Ishikawa (cell line): Measurements from ENCODE around the gene ZNF541.
A peak's percentile ranks its signal among the peaks of the same experiment; 100 is the strongest.

Experiments used
- CEBPB ChIP-seq: IDR thresholded peaks from 2 replicates; pipeline ENCODE4 v1.6.1; 2012
- CREB1 ChIP-seq: IDR thresholded peaks from 2 replicates; pipeline ENCODE4 v1.6.1; 2012; ENCODE audit warnings: low read depth
- EGR1 ChIP-seq: IDR thresholded peaks from 2 replicates; pipeline ENCODE4 v1.6.1; 2012
- EP300 ChIP-seq: IDR thresholded peaks from 2 replicates; pipeline ENCODE4 v1.6.1; 2012; ENCODE audit warnings: borderline replicate concordance
- FOXM1 ChIP-seq: IDR thresholded peaks from 2 replicates; pipeline ENCODE4 v1.6.1; 2012; ENCODE audit warnings: low read depth, borderline replicate concordance
- MAX ChIP-seq: IDR thresholded peaks from 2 replicates; pipeline ENCODE4 v1.6.1; 2012
- NFIC ChIP-seq: IDR thresholded peaks from 2 replicates; pipeline ENCODE4 v1.6.1; 2012
- RAD21 ChIP-seq: IDR thresholded peaks from 2 replicates; pipeline ENCODE4 v1.6.1; 2012; ENCODE audit warnings: low read depth
- REST ChIP-seq: IDR thresholded peaks from 2 replicates; pipeline ENCODE4 v1.6.1; 2012; ENCODE audit warnings: low read depth, mild to moderate bottlenecking
- TAF1 ChIP-seq: IDR thresholded peaks from 2 replicates; pipeline ENCODE4 v1.6.1; 2012; ENCODE audit warnings: low read depth, mild to moderate bottlenecking
- TCF12 ChIP-seq: IDR thresholded peaks from 2 replicates; pipeline ENCODE4 v1.6.1; 2012; ENCODE audit warnings: low read depth
- TEAD4 ChIP-seq: IDR thresholded peaks from 2 replicates; pipeline ENCODE4 v1.6.1; 2012
- USF1 ChIP-seq: IDR thresholded peaks from 2 replicates; pipeline ENCODE4 v1.6.1; 2012
- YY1 ChIP-seq: IDR thresholded peaks from 2 replicates; pipeline ENCODE4 v1.6.1; 2012; ENCODE audit warnings: low read depth
- ZBTB7A ChIP-seq: IDR thresholded peaks from 2 replicates; pipeline ENCODE4 v1.6.1; 2012; ENCODE audit warnings: low read depth

ZNF541 gene

GRCh38 chr19:47537493-47537892 is 35.5 kb downstream of the ZNF541 start:
- TF ChIP-seq YY1 (no peak), TAF1 (no peak)

GRCh38 chr19:47534628-47535027 is 38.3 kb downstream of the ZNF541 start:
- TF ChIP-seq MAX, result no peak
- TF ChIP-seq YY1, result no peak
- no peak for TF ChIP-seq FOXM1
- no peak for TF ChIP-seq TEAD4
- TF ChIP-seq TAF1, result no peak
- no peak for TF ChIP-seq CREB1
- TF ChIP-seq EGR1, result no peak
- TF ChIP-seq RAD21, result no peak
- no peak for TF ChIP-seq CEBPB
- TF ChIP-seq NFIC, result no peak
- TF ChIP-seq ZBTB7A, result no peak
- TF ChIP-seq REST, result no peak
- TF ChIP-seq TCF12, result no peak

- TF ChIP-seq EP300 (no peak), YY1 (no peak)
Measured at GRCh38 chr19:47531640-47532387, 41.1 kb downstream of the ZNF541 start.

GRCh38 chr19:47529018-47529742 is 43.8 kb downstream of the ZNF541 start:
- TF ChIP-seq EP300, result no peak
- TF ChIP-seq FOXM1, result no peak
- no peak for TF ChIP-seq CEBPB
- TF ChIP-seq EGR1, result no peak

GRCh38 chr19:47526798-47527197 is 46.1 kb downstream of the ZNF541 start:
- TF ChIP-seq FOXM1 (no peak), NFIC (no peak), MAX (no peak), RAD21 (no peak), TAF1 (no peak), EGR1 (no peak), USF1 (no peak), REST (no peak), YY1 (no peak), EP300 (no peak), CEBPB (no peak)

- 0 out of 2 replicates have a peak, but pooled peaks have one; percentile 17 for TF ChIP-seq TCF12
- TF ChIP-seq MAX, result 0 out of 2 replicates have a peak, but pooled peaks have one; percentile 14
- no peak for TF ChIP-seq REST
- peak; percentile 66; the same call in 1 of the 2 replicates for TF ChIP-seq NFIC
- no peak for TF ChIP-seq ZBTB7A
- TF ChIP-seq CEBPB, result no peak
- no peak for TF ChIP-seq TAF1
- no peak for TF ChIP-seq CREB1
Measured at GRCh38 chr19:47523473-47523872, 49.5 kb downstream of the ZNF541 start.
